Measurements from ENCODE around the gene HP1BP3.

HP1BP3 gene

GRCh38 chr1:20770314-20771087 lies 16.6 kb downstream of the HP1BP3 start:
- no peak for DNase-seq

GRCh38 chr1:20767271-20767670 lies 19.8 kb downstream of the HP1BP3 start:
- no peak for DNase-seq

GRCh38 chr1:20763417-20763816 lies 23.7 kb downstream of the HP1BP3 start:
- no peak for DNase-seq

- no peak for DNase-seq
Measured at GRCh38 chr1:20760322-20760721, 26.8 kb downstream of the HP1BP3 start.

GRCh38 chr1:20753589-20753988 lies 33.5 kb downstream of the HP1BP3 start:
- DNase-seq: peak; percentile 14

- no peak for DNase-seq
Measured at GRCh38 chr1:20751462-20751990, 35.6 kb downstream of the HP1BP3 start.

GRCh38 chr1:20742671-20743070 lies 44.4 kb downstream of the HP1BP3 start:
- DNase-seq: no peak

GRCh38 chr1:20740781-20741180 lies 46.3 kb downstream of the HP1BP3 start:
- no peak for DNase-seq

DNA sequence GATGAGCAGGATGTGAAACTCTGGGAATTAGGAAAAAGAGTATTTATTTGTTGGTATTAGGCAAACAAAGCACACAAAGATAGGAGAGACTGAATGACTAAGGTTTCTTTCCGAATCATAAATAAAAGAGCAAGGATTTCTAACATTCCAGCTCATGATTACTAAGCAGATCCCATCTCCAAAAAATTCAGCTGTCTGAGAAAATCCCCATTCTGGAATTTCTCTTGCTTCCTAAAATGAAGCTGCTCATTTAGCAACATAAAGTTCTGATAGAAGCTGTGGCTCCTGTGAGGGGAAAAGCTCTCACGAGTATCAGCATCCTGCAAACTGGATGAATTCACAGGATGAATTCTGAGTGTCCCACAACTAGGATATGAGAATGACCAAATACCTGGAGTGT lies 47.9 kb downstream of the HP1BP3 start:
- DNase-seq: no peak

DNA sequence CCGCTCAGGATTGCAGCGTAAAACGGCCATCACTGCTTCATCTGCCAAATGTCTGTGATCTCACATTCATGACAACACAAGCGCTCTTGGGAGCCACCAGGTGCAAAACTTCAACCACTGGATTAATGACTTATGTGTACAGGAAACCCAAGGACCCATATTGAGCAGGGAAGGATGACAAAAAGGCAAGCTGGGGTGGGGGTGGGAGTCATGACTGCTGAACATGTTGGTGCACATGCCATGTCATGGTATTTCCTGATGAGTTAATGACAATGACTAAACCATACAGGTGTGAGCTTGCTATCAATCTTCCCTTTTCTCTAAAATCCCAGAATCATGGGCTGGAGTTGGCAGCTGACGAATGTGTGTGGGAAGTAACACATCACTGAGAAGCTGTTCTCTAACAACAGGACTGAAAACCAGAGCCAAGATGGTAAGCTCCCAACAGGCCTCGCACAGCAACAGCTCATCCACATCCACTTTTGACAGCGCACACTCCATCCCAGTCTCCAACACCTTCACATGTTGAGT lies 51.5 kb downstream of the HP1BP3 start:
- DNase-seq: no peak

DNA sequence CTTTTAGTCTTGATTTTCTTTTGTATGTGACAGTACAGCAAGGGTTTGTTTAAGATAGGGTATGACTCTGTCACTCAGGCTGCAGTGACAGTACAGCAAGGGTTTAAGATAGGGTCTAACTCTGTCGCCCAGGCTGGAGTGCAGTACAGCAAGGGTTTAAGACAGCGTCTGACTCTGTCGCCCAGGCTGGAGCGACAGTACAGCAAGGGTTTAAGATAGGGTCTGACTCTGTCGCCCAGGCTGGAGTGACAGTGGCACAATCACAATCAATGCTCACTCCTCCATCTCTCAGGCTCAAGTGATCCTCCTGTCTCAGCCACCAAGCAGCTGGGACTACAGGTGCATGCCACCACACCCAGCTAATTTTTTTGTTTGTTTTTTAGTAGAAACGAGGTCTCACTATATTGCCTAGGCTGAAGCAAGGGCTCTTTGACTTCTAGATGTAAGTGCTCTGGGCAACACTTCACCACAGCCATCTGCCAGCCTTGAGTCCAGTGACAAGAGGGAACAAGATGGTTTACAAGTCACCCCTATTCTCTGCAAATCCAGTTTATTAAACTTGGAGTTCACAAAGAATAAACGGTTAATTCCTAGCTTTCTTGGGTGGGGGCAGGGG lies 53.6 kb downstream of the HP1BP3 start:
- DNase-seq: no peak

DNA sequence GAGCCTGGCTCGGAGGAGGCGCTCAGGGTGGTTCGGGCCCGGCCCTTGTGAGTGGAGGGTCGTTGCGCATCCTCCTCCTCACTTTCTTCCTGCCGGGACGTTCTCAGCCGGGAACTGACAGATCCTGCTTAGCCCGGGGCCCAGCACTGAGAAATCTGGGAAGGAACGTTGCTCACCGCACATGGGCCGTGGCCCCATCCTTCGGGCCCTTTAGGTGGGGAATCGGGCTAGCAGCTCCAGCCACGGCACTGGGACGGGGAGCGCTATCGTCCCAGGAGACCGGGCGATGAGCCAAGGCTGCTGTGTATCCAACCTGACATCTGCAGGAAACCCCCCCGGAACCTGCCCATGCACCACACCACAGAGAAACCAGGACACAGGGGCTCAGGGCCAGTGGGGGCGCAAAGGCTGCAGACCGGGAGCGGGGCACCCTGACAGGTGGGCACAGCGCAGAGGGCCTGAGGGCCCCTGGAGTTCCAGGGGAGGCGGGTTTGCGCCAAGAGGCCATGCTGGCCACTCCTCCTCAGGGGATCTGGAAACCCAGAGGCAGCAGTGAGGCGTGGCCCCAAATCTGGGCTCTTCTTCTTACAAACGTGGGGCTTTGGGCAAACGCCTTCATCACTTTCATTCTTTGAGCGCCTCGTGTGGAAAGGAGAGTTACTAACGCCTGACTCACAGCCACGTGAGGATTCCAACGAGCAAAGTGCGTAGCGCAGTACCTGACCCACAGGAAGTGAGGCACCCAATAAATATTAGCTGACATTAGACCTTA lies 54.3 kb downstream of the HP1BP3 start, which contains the start of gene SH2D5:
Gene SH2D5, minus strand, starts transcription at position 116 of the 772 bp plus-strand sequence. CDS start 4,659 bp downstream, outside the sequence.
- DNase-seq: no peak

DNA sequence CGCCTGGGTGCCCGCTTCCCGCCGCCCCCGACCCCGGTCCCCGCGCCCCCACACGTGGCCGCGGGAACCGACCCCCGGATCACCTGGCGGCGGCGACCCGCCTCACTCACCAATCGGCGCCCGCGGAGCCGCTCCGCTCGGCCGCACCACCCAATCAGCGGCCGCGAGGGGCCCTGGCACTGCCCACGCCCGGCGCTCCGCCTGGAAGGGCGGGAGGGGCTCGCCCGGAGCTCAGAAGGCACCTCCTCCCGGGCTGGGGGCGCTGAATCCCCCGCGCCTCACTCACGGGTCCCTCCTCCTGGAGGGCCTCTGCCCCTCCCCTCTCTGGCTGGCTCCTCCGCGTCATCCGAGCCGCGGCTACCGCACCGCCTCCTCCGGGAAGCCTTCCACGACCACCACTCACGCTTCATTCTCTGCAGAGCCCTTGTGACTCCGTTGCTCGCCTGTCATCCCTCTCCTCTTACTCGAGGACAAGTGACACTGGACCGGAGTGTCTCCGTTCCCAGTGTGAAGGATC lies 55.0 kb downstream of the HP1BP3 start:
- no peak for DNase-seq

DNA sequence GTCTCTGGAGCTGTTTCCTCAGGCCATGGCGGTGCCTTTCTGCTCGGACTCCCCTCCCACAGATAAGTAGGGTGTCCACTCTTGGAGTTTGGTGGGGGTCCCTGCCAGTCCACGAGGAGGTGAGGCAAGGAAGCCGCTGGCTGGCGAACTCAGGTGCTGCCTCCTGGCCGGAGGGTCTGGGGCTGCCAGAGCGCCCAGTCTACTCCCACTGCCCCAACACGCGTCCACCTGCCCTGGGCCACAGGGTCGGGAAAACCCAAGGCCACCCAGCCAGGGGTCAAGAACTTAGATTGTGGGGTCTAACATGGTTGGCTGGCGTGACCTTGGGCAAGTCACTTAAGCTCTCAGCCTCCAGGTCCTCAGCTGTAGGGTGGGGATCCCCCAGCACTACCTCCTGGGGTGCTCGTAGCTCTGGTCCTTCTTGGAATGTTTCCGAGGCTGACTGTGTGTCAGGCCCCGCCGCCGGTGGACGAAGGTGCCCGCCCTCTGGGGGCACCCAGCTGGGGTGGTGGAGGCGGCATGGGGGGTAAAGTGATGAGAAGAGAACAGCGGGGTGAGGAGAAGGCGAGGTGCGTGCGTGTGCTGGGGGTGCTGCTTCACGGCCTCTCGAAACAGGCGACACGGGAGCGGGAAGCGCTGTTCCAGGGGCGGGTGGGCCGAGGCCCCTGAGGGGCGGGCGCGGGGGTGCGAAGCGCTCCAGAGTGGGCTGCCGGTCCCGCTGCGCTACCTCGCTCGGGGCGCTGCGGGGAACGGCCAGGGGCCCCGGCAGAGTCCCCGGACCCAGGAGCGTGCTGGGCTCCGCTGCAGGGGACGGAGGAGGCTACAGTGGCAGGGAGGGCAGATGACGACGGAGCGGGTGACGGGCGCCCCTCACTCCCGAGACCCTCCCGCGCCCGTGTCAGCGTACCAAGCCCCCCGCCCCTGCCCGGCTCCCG lies 55.8 kb downstream of the HP1BP3 start:
- no peak for DNase-seq

DNA sequence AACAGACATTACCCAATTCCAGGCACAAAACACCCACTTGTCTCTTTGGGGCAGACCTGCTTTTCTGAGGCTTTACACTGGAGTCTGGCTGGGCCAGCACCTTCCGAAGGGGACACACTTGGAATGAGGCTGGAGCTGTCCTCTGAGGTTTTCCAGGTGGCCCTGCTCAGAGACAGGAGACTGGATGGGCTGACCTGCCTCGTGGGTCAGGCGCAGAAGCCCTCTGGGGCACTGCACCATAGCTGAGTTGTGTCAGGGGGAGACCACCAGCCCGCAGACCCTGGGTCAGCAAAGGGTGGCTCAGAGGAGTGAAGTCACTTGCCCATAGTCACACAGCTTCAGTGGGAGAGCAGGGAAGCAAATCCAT lies 56.4 kb downstream of the HP1BP3 start:
- DNase-seq: no peak

GRCh38 chr1:20729990-20730689 lies 57.0 kb downstream of the HP1BP3 start:
- DNase-seq: no peak

- no peak for DNase-seq
Measured at GRCh38 chr1:20729155-20729931, 57.8 kb downstream of the HP1BP3 start.

- DNase-seq: no peak
Measured at GRCh38 chr1:20728371-20729154, 58.5 kb downstream of the HP1BP3 start.

- no peak for DNase-seq
Measured at GRCh38 chr1:20727746-20728316, 59.3 kb downstream of the HP1BP3 start.
